HL-60/S4 treated with retinoic acid at 250 ng/mL for 4 days and 3 days (cell line): ENCODE results near the gene SLBP.
"Not testable (repeated sequence)": the region's sequence is repeated elsewhere in the genome, so short reads cannot be mapped to it uniquely, and the experiment has no call there.

Experiments used
- in situ Hi-C: fragments of 300-500 bp; cut with MboI; formaldehyde crosslinking; loops from 2 replicates; pipeline ENCODE4 v1.7.0; 2022; ENCODE audit warnings: low sequenced_read_pairs

The SLBP gene

DNA sequence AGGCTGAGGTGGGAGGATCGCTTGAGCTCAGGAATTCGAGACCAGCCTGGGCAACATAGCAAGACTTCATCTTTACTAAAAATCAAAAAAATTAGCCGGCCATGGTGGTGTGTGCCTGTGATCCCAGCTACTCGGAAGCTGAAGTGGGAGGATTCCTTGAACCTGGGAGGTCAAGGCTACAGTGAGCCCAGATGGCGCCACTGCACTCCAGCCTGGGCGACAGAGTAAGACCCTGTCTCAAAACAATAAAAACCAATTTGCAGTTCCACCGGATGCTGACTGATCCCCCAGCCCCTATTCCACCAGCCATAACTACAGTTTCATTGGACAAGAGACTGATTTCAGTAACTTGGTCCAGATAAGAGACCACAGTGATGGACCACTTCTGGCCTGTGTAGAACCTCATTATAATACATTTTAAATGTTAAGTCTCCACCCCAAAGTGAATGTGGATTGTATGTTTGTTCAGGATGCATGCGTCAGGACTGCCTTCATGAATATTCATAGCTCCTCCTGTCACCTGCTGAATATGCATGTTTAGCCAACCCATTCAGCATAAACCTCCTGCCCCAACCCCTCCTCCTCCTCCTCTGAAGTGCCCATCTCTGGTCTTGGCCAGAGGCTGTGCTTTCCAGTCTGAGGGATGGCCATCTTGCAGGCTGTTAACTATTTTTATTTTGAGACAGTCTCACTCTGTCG lies 2.3 kb upstream of the SLBP start:
- in situ Hi-C loops: no loop called here

DNA sequence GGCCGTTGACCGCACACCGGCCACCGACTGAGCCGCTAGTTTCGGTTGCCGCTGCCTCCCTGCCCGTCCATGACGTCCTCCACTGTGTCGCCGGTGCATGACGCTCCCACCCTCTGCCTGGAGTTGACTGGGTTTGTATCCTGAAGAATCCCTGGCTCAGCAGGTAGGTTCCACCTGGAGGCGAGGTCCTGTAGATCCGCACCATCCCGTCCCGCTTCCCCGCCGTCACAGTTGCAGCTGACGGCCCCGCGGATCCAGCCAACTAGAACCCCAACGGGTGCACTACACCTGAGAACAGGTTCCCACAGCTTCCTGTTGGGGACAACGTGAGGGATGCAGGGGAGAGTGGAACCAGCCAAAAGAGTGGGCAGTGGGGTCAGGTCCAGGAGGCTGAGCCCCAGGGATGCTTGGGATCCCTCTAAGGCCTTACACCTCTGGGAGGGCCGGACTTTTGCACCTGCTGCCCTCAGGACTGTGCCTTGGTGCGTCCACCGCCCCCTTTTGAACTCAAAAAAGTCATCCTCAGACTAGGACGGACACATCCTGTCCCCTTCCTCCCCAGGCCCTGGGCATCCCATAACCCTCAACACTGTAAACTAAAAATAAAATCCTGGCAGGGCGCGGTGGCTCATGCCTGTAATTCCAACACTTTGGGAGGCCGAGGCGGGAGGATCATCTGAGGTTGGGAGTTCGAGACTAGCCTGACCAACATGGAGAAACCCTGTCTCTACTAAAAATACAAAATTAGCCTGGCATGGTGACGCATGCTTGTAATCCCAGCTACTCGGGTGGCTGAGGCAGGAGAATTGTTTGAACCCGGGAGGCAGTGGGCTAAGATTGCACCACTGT lies 1.1 kb upstream of the SLBP start:
- in situ Hi-C loops: no loop called here

DNA sequence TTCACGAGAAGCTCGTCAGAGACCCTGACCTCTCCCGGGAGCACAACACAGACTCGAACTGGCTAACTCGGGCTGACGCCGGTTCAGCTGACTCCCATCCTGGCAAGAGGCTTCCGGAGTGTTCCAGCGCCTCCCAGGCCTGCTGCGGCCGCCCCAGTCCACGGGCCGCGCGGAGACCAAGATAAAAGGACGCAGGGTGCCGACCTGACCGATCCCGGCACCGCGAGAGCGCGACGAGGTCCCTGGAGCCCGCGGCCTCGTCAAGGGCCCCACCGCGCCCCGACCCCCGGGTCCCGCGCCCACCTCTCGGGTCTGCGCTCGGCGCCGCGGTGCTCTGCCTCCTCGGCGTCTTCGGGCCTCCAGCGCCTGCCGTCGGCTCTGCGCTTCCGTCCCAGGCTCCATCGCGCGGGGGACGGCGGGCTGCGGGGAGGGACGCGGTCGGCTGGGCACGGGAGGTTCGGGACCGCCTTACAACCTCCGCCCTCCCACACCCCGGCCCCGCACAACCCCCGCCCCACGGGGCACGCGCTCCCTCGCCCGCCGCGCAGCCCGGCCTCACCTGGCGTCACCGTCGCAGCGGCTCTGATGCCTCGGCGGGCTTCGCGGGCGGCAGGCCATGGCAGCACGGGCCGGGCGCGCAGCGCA lies 426 bp downstream of the SLBP start:
- in situ Hi-C loops: no loop called here

DNA sequence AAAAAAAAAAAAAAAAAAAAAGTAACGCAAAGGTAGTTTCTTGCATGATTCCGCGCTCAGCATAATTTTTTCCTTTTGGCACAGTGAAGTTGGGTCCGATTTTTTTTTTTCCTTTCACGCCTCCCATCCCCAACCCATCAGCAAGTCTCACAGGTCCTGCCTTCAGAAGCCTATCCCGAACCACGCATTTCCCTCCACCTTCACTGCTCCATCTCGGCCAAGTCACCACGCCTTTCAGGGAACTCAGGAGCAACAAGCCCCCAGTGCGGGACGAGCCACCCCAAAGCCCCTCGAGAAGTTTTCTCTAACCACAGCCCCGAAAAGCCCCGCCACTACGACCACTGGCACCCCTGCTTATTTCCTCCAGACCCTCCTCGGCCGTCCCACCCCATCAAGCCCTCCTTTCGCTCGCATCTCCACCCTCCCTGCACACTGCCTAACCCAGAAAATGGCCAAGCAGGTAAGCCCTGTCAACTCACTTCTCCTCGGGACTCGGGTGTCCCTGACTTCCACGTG lies 1.0 kb downstream of the SLBP start:
- in situ Hi-C loops: no loop called here

DNA sequence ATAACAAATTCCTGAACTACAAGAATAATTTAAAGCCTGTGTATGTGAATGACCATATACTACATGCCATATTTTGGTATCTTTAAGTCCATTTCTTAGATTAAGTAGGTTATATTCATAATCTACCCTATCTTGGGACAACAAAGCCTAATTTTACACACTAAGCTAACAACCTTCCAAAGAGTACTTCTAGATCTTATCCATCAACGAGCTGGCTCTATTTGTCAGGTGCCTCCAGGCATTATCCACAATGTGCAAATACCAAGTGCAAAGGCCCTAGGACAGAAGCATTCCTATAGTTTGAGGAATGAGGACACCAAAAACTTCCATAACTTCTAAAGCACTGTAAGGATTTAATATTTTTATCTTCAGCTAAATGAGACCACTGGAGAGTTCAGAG lies 3.5 kb downstream of the SLBP start:
- in situ Hi-C loops: no loop called here

DNA sequence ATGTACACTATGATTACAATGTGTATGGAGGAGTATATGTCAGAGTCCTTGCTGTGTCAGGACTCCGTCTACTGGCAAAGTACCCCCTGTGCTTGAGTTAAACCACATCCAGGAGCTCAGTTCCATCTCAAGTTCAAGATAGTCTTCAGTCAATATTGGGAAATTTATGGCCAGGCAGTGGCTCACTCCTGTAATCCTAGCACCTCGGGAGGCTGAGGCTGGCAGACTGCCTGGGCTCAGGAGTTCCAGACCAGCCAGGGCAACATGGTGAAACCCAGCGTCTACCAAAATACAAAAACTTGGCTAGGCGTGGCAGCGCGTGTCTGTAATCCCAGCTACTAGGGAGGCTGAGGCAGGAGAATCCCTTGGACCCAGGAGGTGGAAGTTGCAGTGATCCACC lies 5.8 kb downstream of the SLBP start:
- in situ Hi-C loops: no loop called here

DNA sequence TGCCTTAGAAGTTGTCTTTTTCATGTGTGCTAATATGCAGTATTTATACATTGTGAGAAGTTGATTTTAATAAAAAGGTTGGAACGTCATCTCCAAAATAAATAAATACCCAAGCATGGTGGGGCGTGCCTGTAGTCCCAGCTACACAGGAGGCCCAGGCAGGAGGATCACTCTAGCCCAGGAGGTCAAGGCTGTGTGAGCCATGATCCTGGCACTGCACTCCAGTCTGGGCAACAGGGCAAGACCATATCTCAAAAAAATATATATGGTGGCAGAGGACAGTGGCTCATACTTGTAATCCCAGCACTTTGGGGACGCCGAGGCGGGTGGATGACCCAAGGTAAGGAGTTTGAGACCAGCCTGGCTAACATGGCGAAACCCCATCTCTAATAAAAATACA lies 6.4 kb downstream of the SLBP start:
- in situ Hi-C loops: no loop called here

DNA sequence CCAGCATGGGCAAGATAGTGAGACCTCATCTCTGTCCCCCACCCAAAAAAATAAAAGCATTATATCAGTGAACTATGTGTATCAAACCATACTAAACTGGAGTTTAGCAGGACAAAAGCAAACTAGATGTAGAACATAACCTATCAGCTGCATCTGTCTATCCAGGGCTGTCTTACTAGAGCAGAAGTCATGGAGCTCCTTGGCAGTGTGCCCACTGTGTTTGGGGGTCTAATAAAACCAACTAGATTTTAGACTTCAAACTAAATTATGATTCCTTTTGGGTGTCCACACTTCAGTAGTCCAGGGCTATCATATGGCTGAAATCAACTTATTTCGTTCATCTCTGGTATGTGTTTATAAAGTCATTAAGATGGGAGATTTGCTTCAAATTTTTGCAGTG lies 8.3 kb downstream of the SLBP start:
- in situ Hi-C loops: no loop called here

DNA sequence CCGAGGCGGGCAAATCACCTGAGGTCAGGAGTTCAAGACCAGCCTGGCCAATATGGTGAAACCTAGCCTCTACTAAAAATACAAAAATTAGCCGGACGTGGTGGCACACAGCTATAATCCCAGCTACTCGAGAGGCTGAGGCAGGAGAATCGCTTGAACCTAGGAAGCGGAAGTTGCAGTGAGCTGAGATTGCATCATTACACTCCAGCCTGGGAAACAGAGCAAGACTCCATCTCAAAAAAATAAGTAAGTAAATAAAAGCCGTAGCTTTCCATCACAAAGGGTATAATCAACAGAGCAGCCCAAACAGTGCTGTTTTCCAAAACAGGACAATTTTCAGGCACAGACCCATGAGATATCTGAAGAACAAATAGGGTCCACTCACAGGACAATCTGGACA lies 10.4 kb downstream of the SLBP start:
- in situ Hi-C loops: not testable (repeated sequence)

DNA sequence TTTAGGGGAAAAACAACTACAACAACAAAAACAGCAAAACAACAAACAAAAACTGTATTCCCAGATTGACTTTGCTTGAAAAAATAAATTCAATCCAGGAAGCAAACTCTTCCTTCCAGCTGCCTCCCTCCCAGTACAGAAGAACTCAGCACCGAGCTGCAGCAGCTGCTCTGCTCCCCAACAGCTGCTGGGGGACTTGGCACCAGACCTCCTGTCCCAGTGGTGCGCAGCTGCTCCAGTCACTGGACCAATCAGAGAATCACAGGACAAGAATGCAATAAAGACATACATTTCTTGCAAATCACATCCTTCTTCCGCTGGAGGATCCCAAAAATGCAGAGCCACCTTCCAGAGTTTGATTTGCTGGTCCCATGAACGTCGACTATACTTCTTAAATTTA lies 16.2 kb downstream of the SLBP start:
- in situ Hi-C loops: no loop called here

DNA sequence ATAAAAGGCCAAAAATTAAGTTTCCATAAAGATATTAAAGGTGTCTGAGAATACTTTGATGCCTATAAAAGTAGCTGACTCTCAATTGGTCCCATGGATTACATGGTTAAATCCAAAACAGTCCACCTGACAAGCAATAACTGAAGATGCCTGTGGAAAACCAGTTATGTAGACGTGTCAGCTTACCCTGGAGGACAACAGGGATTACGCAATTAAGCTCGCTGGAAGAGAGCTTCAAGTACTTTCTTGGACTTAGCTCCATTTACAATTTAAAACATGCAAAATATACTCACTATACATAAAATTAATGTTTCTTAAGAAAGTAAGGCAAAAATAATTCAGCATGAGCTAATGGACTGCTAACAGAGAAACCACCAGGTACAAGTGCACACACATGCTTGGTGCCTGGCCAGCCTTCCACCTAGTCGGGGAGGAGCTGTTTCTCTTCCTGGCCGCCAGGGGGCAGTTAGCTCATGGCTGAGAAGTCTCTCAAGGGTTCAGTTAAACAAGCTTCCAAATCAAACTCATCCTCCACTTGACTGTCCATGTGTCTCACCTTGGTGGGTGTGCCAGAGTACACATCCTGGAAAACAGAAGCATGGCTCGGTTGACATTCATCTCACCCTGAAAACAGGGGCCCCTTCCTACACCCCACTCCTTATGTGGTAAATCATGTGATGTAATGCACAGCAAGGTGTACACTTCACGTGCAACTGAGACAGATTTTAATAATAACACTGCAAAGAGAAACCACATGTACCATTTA lies 18.8 kb downstream of the SLBP start:
- in situ Hi-C loops: no loop called here

DNA sequence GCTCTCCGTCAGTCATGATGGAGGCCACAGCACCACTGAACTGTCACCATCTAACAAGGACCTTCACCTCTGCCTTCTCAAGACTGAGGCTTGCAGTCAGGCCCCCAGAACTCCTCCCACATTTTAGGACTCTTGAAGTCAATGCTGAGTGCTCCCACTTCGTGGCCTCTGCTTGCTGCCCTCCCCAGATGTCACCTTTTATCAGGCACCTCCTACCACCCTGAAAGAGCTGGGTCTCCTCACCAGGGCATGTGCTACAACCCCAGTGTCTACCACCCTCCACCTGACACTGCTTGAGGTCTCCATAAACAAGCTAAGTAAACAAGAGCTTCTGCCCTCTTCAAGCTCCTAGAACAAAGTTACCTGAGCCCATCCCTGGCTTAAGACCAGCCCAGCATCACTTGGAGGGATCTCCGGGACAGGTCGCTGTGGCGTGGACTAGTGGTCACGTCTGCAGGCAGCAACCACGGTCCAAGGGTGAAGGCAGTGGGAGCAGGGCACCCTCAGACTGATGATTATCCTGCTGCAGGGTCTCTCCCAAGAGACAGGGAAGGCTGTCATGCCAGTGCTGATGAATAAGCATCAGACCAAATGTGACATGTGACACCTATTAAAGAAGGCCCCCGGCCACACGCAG lies 20.3 kb downstream of the SLBP start:
- in situ Hi-C loops: no loop called here

DNA sequence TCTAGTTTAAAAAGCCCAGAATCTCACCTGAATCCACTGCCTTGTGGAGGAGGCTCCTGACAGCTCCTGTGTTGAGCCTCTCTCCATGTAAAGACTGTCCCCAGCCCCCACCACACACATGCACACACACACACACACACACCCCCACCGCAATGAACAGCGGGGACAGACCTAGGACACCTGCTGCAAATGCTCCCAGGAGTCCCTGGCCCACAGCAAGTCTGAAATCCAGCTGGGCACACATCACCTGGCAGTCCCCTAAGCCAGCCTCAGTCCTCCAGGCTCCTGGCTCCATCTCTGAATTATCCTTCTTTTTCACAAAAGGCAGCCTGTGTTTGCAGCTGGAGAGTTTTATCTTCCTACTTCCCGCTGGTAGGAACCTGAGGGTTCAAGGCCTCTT lies 21.4 kb downstream of the SLBP start:
- in situ Hi-C loops: no loop called here

DNA sequence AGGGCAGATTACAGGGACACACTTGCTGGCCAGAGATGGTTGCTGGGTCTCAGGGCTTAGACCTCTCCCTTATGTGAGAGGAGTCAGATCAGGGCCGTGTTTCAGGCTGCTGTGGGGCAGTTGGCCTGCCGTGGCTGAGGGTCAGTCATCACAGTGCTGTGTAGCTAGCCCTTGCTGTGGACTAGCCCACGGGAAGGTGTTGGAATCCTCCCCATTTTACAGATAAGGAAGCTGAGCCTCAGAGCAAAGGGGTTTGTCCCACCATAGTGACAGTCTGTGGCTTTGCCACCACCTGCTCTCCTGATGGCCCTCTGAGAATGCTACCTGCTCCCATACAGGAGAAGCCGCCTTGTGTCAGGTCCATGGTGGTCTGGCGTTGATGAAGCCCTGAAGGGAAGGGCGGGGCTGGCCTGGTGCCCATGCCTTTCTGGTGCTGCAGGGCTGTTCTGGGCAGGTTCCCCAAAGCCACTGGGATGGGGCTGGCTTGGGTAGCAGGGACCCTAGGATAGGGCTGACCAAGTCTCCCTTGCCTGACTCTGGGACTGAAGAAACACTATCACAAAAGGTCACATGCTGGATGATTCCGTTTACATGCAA lies 25.6 kb downstream of the SLBP start:
- in situ Hi-C loops: no loop called here

DNA sequence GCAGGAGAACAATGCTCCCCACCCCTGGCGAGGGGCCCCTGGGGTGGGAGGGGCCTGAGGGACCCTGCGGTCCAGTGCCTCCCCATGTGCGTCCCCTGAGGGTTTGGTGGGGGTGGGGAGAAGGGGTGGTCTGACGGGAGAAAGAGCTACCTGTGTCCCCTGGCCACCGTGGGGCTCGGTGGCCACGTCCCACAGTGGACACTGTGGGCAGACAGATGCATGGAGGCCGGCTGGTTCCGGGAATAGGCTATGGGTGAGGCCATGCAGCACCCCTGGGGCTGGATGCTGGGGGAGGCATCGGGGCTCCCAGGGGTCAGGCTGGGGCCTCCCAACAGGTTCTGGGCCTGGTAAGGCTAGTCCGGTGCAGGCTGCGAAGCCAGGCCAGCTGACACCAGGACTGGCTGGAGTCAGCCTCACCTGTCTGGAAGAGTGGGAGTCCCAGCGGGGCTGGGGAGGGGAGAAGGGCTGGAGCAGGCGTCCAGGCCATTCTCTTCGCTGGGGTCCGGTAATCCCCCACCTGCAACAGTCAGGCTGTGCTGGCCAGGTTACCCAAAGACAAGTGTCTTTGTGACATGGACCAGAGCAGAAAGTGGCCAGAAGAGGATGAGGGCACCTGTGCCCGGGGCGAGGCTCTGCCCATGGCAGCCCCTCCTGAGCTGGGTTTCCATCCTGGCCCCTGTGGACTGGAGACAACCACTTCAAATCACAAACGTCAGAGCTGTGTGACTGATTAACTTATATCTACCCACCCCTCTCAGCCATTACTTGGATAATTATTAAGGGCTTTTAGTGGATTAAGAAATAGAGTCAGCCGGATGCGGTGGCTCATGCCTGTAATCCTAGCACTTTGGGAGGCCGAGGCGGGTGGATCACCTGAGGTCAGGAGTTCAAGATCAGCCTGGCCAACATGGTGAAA lies 26.6 kb downstream of the SLBP start:
- in situ Hi-C loops: no loop called here

DNA sequence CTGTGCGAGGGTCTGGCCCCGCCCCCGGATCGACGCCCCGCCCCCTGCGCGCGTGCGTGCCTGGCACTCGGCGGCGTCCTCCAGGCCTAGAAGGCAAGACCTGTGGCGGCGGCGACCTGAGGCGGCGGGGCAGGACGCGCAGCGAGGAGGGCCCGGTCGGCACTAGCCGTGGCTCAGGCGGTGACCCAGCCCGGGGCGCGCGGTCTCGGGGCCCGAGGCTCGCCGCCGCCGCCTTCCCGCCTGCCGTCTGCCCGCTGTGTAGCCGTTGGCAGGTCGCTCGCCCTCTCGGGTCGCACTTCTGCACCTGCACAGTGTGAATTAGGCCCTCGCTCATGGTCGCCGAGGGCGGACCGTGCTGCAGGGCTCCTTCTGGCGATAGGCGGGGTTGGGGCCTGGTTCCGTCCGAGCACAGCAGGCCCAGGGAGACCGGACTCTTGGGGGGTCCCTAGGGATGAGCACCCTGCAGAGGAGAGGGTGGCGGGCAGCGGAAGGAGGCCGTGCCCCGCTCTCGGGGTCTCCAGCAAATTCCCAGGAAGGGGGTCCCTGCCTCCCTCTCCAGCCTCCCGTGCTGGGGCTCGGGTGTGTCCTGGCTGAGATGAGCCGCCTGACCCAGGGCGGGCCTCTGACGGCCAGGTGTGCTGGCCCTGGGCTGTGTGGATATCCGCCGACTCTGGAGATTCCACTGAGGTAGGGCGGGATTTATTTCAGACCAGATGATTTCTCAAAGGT lies 27.4 kb downstream of the SLBP start:
- in situ Hi-C loops: no loop called here

DNA sequence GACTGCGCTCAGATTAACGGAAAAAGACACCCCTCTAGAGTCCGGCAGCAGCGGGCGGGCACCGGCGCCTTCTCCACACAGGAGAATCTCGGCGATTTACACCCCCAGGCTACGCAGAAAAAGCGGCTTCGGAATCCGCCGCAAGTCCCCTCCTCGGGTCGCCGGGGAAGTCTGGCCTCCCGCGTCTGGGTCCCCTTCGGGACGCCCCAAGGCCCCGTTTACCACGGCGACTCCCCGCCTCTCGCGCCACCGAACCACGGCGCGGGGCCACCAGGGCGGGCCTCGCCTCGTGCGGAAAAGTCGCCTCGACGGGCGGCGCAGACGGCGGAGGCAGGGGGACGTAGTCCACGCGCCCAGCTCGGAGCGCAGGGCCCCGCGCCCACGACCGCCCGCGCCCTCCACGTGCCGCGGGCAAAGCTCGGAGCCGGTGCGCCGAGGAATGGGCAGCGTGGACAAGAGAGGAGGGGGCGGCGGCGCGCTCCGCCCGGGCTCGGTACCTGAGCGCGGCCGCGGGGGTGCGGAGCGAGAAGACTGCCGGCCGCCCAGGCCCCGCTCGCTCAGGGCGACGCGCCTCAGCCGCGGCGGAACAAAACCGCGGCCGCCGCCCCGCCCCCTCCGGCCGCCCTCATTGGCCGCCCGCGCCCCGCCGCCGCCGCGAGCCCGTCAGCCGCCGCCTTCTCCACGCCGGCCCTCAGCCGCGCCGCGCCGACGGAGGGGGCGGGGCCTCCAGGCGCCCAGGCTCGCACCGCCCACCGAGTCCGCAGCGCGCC lies 28.2 kb downstream of the SLBP start, which contains the start of gene FAM53A:
FAM53A (minus strand) TSS at position 578 of the 770 bp plus-strand sequence. CDS start 15,572 bp downstream, outside the sequence.
- in situ Hi-C loops: no loop called here
